T-helper 17 cell (primary cell): ENCODE data around the gene LSM10. TPM values are rescaled to one million over a fixed set of nuclear protein-coding genes. Genes with fewer than 3 reads are reported as not detected.
A peak's percentile ranks its signal among the peaks of the same experiment; 100 is the strongest.

Source experiments
- ATAC-seq: fragments of 150-1000 bp; cut with Tn5 transposase; 2 replicates; pipeline ENCODE4 v1.10.0; 2021; ENCODE audit warnings: mild to moderate bottlenecking, moderate library complexity
- DNase-seq, 3 donors: peaks; one replicate each; pipeline versions ENCODE4 v3.0.0 to v3.0.0-alpha.2; 2020 to 2021
- H3K9me3 ChIP-seq: one replicate; pipeline ENCODE4 v1.7.0; 2013; ENCODE audit warnings: low read length, mild to moderate bottlenecking; ENCODE audit not compliant: control insufficient read depth, poor library complexity, severe bottlenecking
- H3K27ac Mint-ChIP-seq: one replicate; pipeline ENCODE4 v1.8.0; 2022; ENCODE audit warnings: mild to moderate bottlenecking, moderate library complexity, mixed read lengths
- H3K27me3 Mint-ChIP-seq: one replicate; pipeline ENCODE4 v1.8.0; 2022; ENCODE audit warnings: mixed read lengths
- H3K36me3 Mint-ChIP-seq: one replicate; pipeline ENCODE4 v1.8.0; 2022; ENCODE audit warnings: low read depth, mixed read lengths
- H3K4me1 Mint-ChIP-seq: one replicate; pipeline ENCODE4 v1.8.0; 2022; ENCODE audit warnings: mild to moderate bottlenecking, mixed read lengths
- H3K4me3 Mint-ChIP-seq: one replicate; pipeline ENCODE4 v1.8.0; 2022; ENCODE audit warnings: mild to moderate bottlenecking, moderate library complexity, mixed read lengths
- total RNA-seq, 4 donors: library from RNA in 2 of 4; stranded (reverse) in 2 of 4; gene quantifications; one replicate each; pipeline ENCODE4 v1.2.3 and lab custom pipeline; 2022 to 2026

LSM10 gene
- total RNA-seq, 2 donors from 2014 or later = 26.4 to 31.1 TPM

- ATAC-seq = peak; percentile 100
- H3K27me3 Mint-ChIP-seq = no peaks in the 10 kb centered on the region
- peaks cover 18% of the 10 kb centered on the region for H3K4me1 Mint-ChIP-seq
- no peaks in the 10 kb centered on the region for H3K36me3 Mint-ChIP-seq
- peak overlapping the region; percentile 92 for H3K27ac Mint-ChIP-seq
- no peaks in the 10 kb centered on the region for H3K9me3 ChIP-seq
- peak; percentile 75 to 90 (median 78) for DNase-seq
- peak overlapping the region; percentile 81 for H3K4me3 Mint-ChIP-seq
Observed at GRCh38 chr1:36420836-36421317, 23.2 kb upstream of the LSM10 start.

- no peaks in the 10 kb centered on the region for H3K36me3 Mint-ChIP-seq
Observed at GRCh38 chr1:36420409-36420808, 22.7 kb upstream of the LSM10 start.

GRCh38 chr1:36419569-36419968 is 21.9 kb upstream of the LSM10 start:
- no peak overlapping the region for H3K4me3 Mint-ChIP-seq
- H3K27me3 Mint-ChIP-seq = no peaks in the 10 kb centered on the region
- peak overlapping the region; percentile 92 for H3K27ac Mint-ChIP-seq

More at GRCh38 chr1:36420409-36420808, 22.7 kb upstream of the LSM10 start:
- DNase-seq (no peak), ATAC-seq (peak; percentile 56)
- Mint-ChIP-seq H3K4me3 (peak overlapping the region; percentile 81), H3K27me3 (no peaks in the 10 kb centered on the region), H3K27ac (peak overlapping the region; percentile 92), H3K4me1 (peaks cover 18% of the 10 kb centered on the region)
- no peaks in the 10 kb centered on the region for H3K9me3 ChIP-seq

GRCh38 chr1:36419140-36419539 is 21.4 kb upstream of the LSM10 start:
- H3K27me3 Mint-ChIP-seq = no peaks in the 10 kb centered on the region
- DNase-seq = no peak
- H3K36me3 Mint-ChIP-seq = no peaks in the 10 kb centered on the region
- H3K27ac Mint-ChIP-seq = peak overlapping the region; percentile 92
- no peak overlapping the region for H3K4me3 Mint-ChIP-seq
- no peaks in the 10 kb centered on the region for H3K9me3 ChIP-seq
- H3K4me1 Mint-ChIP-seq = peaks cover 18% of the 10 kb centered on the region
- ATAC-seq = no peak

More at GRCh38 chr1:36419569-36419968, 21.9 kb upstream of the LSM10 start:
- no peak for ATAC-seq
- Mint-ChIP-seq H3K4me1 (peaks cover 18% of the 10 kb centered on the region), H3K36me3 (no peaks in the 10 kb centered on the region)
- DNase-seq = no peak
- no peaks in the 10 kb centered on the region for H3K9me3 ChIP-seq

- H3K4me1 Mint-ChIP-seq = peaks cover 19% of the 10 kb centered on the region
- H3K27me3 Mint-ChIP-seq = no peaks in the 10 kb centered on the region
- no peak overlapping the region for H3K4me3 Mint-ChIP-seq
- H3K36me3 Mint-ChIP-seq = no peaks in the 10 kb centered on the region
- DNase-seq = no peak
- no peaks in the 10 kb centered on the region for H3K9me3 ChIP-seq
- peak overlapping the region; percentile 53 for H3K27ac Mint-ChIP-seq
- ATAC-seq = no peak
Observed at GRCh38 chr1:36417931-36418330, 20.2 kb upstream of the LSM10 start.

GRCh38 chr1:36415661-36416326 is 18.1 kb upstream of the LSM10 start:
- ATAC-seq = no peak
- Mint-ChIP-seq H3K27ac (no peak overlapping the region), H3K4me1 (peaks cover 22% of the 10 kb centered on the region), H3K4me3 (no peak overlapping the region), H3K36me3 (no peaks in the 10 kb centered on the region), H3K27me3 (no peaks in the 10 kb centered on the region)
- no peaks in the 10 kb centered on the region for H3K9me3 ChIP-seq
- DNase-seq = no peak

GRCh38 chr1:36414384-36414783 is 16.7 kb upstream of the LSM10 start:
- Mint-ChIP-seq H3K27me3 (no peaks in the 10 kb centered on the region), H3K4me3 (no peak overlapping the region), H3K4me1 (peaks cover 22% of the 10 kb centered on the region), H3K36me3 (no peaks in the 10 kb centered on the region), H3K27ac (no peak overlapping the region)
- ATAC-seq (no peak), DNase-seq (no peak)
- H3K9me3 ChIP-seq = no peaks in the 10 kb centered on the region

- Mint-ChIP-seq H3K36me3 (peaks cover 2% of the 10 kb centered on the region), H3K27me3 (no peaks in the 10 kb centered on the region), H3K27ac (no peak overlapping the region), H3K4me1 (peaks cover 20% of the 10 kb centered on the region), H3K4me3 (no peak overlapping the region)
- DNase-seq (no peak), ATAC-seq (peak; percentile 88)
- no peaks in the 10 kb centered on the region for H3K9me3 ChIP-seq
Observed at GRCh38 chr1:36411674-36412648, 14.3 kb upstream of the LSM10 start.

GRCh38 chr1:36408479-36408878 is 10.8 kb upstream of the LSM10 start:
- no peaks in the 10 kb centered on the region for H3K9me3 ChIP-seq
- Mint-ChIP-seq H3K27ac (no peak overlapping the region), H3K27me3 (no peaks in the 10 kb centered on the region), H3K4me1 (peaks cover 22% of the 10 kb centered on the region), H3K4me3 (no peak overlapping the region), H3K36me3 (peaks cover 2% of the 10 kb centered on the region)
- DNase-seq (no peak), ATAC-seq (no peak)

- ATAC-seq = no peak
- H3K27ac Mint-ChIP-seq = peak overlapping the region; percentile 78
- H3K27me3 Mint-ChIP-seq = no peaks in the 10 kb centered on the region
Observed at GRCh38 chr1:36406440-36406839, 8.7 kb upstream of the LSM10 start.

GRCh38 chr1:36402504-36402890 is 4.8 kb upstream of the LSM10 start:
- H3K4me3 Mint-ChIP-seq = peak overlapping the region; percentile 21

More at GRCh38 chr1:36406440-36406839, 8.7 kb upstream of the LSM10 start:
- DNase-seq = no peak
- H3K9me3 ChIP-seq = no peaks in the 10 kb centered on the region
- no peak overlapping the region for H3K4me3 Mint-ChIP-seq
- peaks cover 2% of the 10 kb centered on the region for H3K36me3 Mint-ChIP-seq
- peaks cover 21% of the 10 kb centered on the region for H3K4me1 Mint-ChIP-seq

GRCh38 chr1:36401602-36402503 is 4.1 kb upstream of the LSM10 start:
- no peak for ATAC-seq
- H3K4me1 Mint-ChIP-seq = peaks cover 24% of the 10 kb centered on the region
- DNase-seq = no peak
- peak overlapping the region; percentile 67 for H3K27ac Mint-ChIP-seq
- H3K27me3 Mint-ChIP-seq = no peaks in the 10 kb centered on the region
- no peaks in the 10 kb centered on the region for H3K9me3 ChIP-seq
- peaks cover 3% of the 10 kb centered on the region for H3K36me3 Mint-ChIP-seq
- H3K4me3 Mint-ChIP-seq = peak overlapping the region; percentile 85

More at GRCh38 chr1:36402504-36402890, 4.8 kb upstream of the LSM10 start:
- Mint-ChIP-seq H3K27me3 (no peaks in the 10 kb centered on the region), H3K27ac (peak overlapping the region; percentile 24), H3K36me3 (peaks cover 4% of the 10 kb centered on the region), H3K4me1 (peaks cover 24% of the 10 kb centered on the region)
- no peaks in the 10 kb centered on the region for H3K9me3 ChIP-seq
- DNase-seq = no peak
- ATAC-seq = no peak
